Astrocyte (in vitro differentiated cells and primary cell): ENCODE results near the gene KIAA1328. TPM values are rescaled to one million over a fixed set of nuclear protein-coding genes. Genes with fewer than 3 reads are reported as not detected.
"Not testable (repeated sequence)": the region's sequence is repeated elsewhere in the genome, so short reads cannot be mapped to it uniquely, and the experiment has no call there.

Experiments
- DNase-seq: peaks from one replicate; pipeline ENCODE4 v3.0.0-alpha.2; 2010; ENCODE audit warnings: low read depth
- FAIRE-seq: peaks from 2 replicates; lab custom pipeline; 2011; peaks lifted over from hg19 to GRCh38; lab: Jason Lieb, UNC
- H2AFZ ChIP-seq: 2 replicates; pipeline ENCODE4 v1.6.0; 2012; ENCODE audit warnings: low read depth, low read length, inconsistent platforms
- H3K27ac ChIP-seq: 2 replicates; pipeline ENCODE4 v1.5.1; 2011; ENCODE audit warnings: low read depth, low read length, inconsistent platforms
- H3K27me3 ChIP-seq: 2 replicates; pipeline ENCODE4 v1.6.0; 2011; ENCODE audit warnings: low read length, inconsistent platforms; ENCODE audit not compliant: insufficient read depth
- H3K36me3 ChIP-seq: 2 replicates; pipeline ENCODE4 v1.5.1; 2011; ENCODE audit warnings: low read length, inconsistent platforms; ENCODE audit not compliant: insufficient read depth
- H3K4me1 ChIP-seq: 2 replicates; pipeline ENCODE4 v1.5.1; 2011; ENCODE audit warnings: low read length, inconsistent platforms; ENCODE audit not compliant: insufficient read depth
- H3K4me2 ChIP-seq: 2 replicates; pipeline ENCODE4 v1.6.0; 2012; ENCODE audit warnings: low read length, inconsistent platforms
- H3K4me3 ChIP-seq: 2 replicates; pipeline ENCODE4 v1.5.1; 2011; ENCODE audit warnings: low read depth, mild to moderate bottlenecking, low read length, inconsistent platforms; ENCODE audit not compliant: insufficient read depth
- H3K79me2 ChIP-seq: 2 replicates; pipeline ENCODE4 v1.6.0; 2012; ENCODE audit warnings: mild to moderate bottlenecking, low read length, inconsistent platforms; ENCODE audit not compliant: insufficient read depth
- H3K9ac ChIP-seq: 2 replicates; pipeline ENCODE4 v1.6.0; 2012; ENCODE audit warnings: mild to moderate bottlenecking, low read length, inconsistent platforms
- H3K9me3 ChIP-seq: 2 replicates; pipeline ENCODE4 v1.5.1; 2012; ENCODE audit warnings: low read depth, mild to moderate bottlenecking, low read length, inconsistent platforms; ENCODE audit not compliant: insufficient read depth
- H4K20me1 ChIP-seq: 2 replicates; pipeline ENCODE4 v1.6.0; 2012; ENCODE audit warnings: low read length, inconsistent platforms; ENCODE audit not compliant: insufficient read depth
- H3K27ac Mint-ChIP-seq: one replicate; pipeline ENCODE4 v1.8.0; 2021; ENCODE audit warnings: mild to moderate bottlenecking, mixed read lengths; ENCODE audit not compliant: unreplicated experiment
- H3K27me3 Mint-ChIP-seq: one replicate; pipeline ENCODE4 v1.8.0; 2021; ENCODE audit warnings: low read depth, mixed read lengths; ENCODE audit not compliant: unreplicated experiment
- H3K36me3 Mint-ChIP-seq: one replicate; pipeline ENCODE4 v1.8.0; 2021; ENCODE audit warnings: low read depth, mixed read lengths; ENCODE audit not compliant: unreplicated experiment
- H3K4me1 Mint-ChIP-seq: one replicate; pipeline ENCODE4 v1.8.0; 2021; ENCODE audit warnings: low read depth, mixed read lengths; ENCODE audit not compliant: unreplicated experiment
- H3K4me3 Mint-ChIP-seq: one replicate; pipeline ENCODE4 v1.8.0; 2021; ENCODE audit warnings: mild to moderate bottlenecking, moderate library complexity, mixed read lengths; ENCODE audit not compliant: unreplicated experiment
- H3K9me3 Mint-ChIP-seq: one replicate; pipeline ENCODE4 v1.8.0; 2021; ENCODE audit warnings: mild to moderate bottlenecking, mixed read lengths; ENCODE audit not compliant: unreplicated experiment
- CTCF ChIP-seq: IDR thresholded peaks from 2 replicates; pipeline ENCODE4 v1.5.1; 2011; ENCODE audit warnings: low read depth, mild to moderate bottlenecking, inconsistent platforms, low read length, moderate library complexity; ENCODE audit not compliant: insufficient read depth
- EZH2 ChIP-seq: IDR thresholded peaks from 2 replicates; pipeline ENCODE4 v1.6.1; 2012; ENCODE audit warnings: mild to moderate bottlenecking, low read length, inconsistent platforms; ENCODE audit not compliant: insufficient read depth
- total RNA-seq: library from RNA; stranded (reverse); gene quantifications from 2 replicates; pipeline ENCODE4 v1.2.1, GENCODE V29; 2021

The KIAA1328 gene
- total RNA-seq, 1 donor from 2014 or later = 3.7 TPM

- not testable (repeated sequence) for H3K27ac ChIP-seq, H3K4me1 Mint-ChIP-seq, H4K20me1 ChIP-seq, H3K36me3 Mint-ChIP-seq, H3K79me2 ChIP-seq, H3K36me3 ChIP-seq, FAIRE-seq, H3K4me1 ChIP-seq, H3K4me2 ChIP-seq, DNase-seq, H3K27me3 ChIP-seq, H3K4me3 Mint-ChIP-seq, H3K4me3 ChIP-seq, H3K9me3 Mint-ChIP-seq, H2AFZ ChIP-seq, H3K27me3 Mint-ChIP-seq, H3K9me3 ChIP-seq, H3K9ac ChIP-seq, H3K27ac Mint-ChIP-seq
Measured at GRCh38 chr18:36879796-36880195, 50.9 kb downstream of the KIAA1328 start.

- Histone ChIP-seq H3K36me3 (no peaks in the 10 kb centered on the region), H3K4me1 (no peaks in the 10 kb centered on the region), H3K4me2 (no peak overlapping the region), H3K79me2 (no peaks in the 10 kb centered on the region), H3K4me3 (no peak overlapping the region), H3K9ac (no peak overlapping the region), H3K27ac (no peak overlapping the region), H3K9me3 (no peaks in the 10 kb centered on the region), H2AFZ (no peak overlapping the region), H3K27me3 (no peaks in the 10 kb centered on the region), H4K20me1 (no peaks in the 10 kb centered on the region)
- Mint-ChIP-seq H3K9me3 (no peaks in the 10 kb centered on the region), H3K4me3 (no peak overlapping the region), H3K27me3 (no peaks in the 10 kb centered on the region), H3K36me3 (no peaks in the 10 kb centered on the region), H3K4me1 (no peaks in the 10 kb centered on the region), H3K27ac (no peak overlapping the region)
- TF ChIP-seq EZH2 = no peak
- no peak for TF ChIP-seq CTCF
- DNase-seq = no peak
- no peak for FAIRE-seq
Measured at GRCh38 chr18:36885981-36886380, 57.1 kb downstream of the KIAA1328 start.

- Histone ChIP-seq H3K4me2 (no peak overlapping the region), H3K4me3 (no peak overlapping the region), H3K79me2 (no peaks in the 10 kb centered on the region), H3K4me1 (no peaks in the 10 kb centered on the region), H3K27me3 (no peaks in the 10 kb centered on the region), H2AFZ (no peak overlapping the region), H3K9me3 (no peaks in the 10 kb centered on the region), H3K27ac (no peak overlapping the region), H3K36me3 (no peaks in the 10 kb centered on the region), H4K20me1 (no peaks in the 10 kb centered on the region), H3K9ac (no peak overlapping the region)
- H3K27ac Mint-ChIP-seq = no peak overlapping the region
- no peaks in the 10 kb centered on the region for H3K4me1 Mint-ChIP-seq
- H3K36me3 Mint-ChIP-seq = no peaks in the 10 kb centered on the region
- FAIRE-seq (no peak), DNase-seq (no peak)
- no peak for TF ChIP-seq CTCF
- no peak for TF ChIP-seq EZH2
- H3K9me3 Mint-ChIP-seq = no peaks in the 10 kb centered on the region
- no peaks in the 10 kb centered on the region for H3K27me3 Mint-ChIP-seq
- no peak overlapping the region for H3K4me3 Mint-ChIP-seq
Measured at GRCh38 chr18:36887114-36887513, 58.2 kb downstream of the KIAA1328 start.
